SK-N-MC (cell line): Measurements from ENCODE around the gene ZNF555.

Experiments
- EZH2 ChIP-seq: fragments of 200-600 bp; sonication (generic); IDR thresholded peaks from one replicate; pipeline ENCODE4 v1.6.1; 2017; ENCODE audit warnings: antibody characterized with exemption
- FOXP2 ChIP-seq: optimal IDR thresholded peaks from 2 replicates; pipeline ENCODE3; 2011; ENCODE audit warnings: mild to moderate bottlenecking, moderate library complexity; ENCODE audit not compliant: insufficient read depth; ENCODE audit errors: extremely low read length, control extremely low read depth
- POLR2AphosphoS5 ChIP-seq: IDR thresholded peaks from 2 replicates; pipeline ENCODE4 v1.6.1; 2012; ENCODE audit warnings: mild to moderate bottlenecking, low read depth, low read length, borderline replicate concordance

GRCh38 chr19:2808129-2808941 is 32.9 kb upstream of the ZNF555 start:
- TF ChIP-seq EZH2 (no peak), FOXP2 (no peak), POLR2AphosphoS5 (no peak)
